Activated naive CD4-positive, alpha-beta T cell treated with Interleukin-2 at 50 U/mL for 16 hours (primary cell): ENCODE measurements around the gene FBLN1.
"Not testable (repeated sequence)": the region's sequence is repeated elsewhere in the genome, so short reads cannot be mapped to it uniquely, and the experiment has no call there.

ENCODE experiments used
- DNase-seq: peaks from one replicate; pipeline ENCODE4 v3.0.0-alpha.2; 2020

FBLN1 gene

DNA sequence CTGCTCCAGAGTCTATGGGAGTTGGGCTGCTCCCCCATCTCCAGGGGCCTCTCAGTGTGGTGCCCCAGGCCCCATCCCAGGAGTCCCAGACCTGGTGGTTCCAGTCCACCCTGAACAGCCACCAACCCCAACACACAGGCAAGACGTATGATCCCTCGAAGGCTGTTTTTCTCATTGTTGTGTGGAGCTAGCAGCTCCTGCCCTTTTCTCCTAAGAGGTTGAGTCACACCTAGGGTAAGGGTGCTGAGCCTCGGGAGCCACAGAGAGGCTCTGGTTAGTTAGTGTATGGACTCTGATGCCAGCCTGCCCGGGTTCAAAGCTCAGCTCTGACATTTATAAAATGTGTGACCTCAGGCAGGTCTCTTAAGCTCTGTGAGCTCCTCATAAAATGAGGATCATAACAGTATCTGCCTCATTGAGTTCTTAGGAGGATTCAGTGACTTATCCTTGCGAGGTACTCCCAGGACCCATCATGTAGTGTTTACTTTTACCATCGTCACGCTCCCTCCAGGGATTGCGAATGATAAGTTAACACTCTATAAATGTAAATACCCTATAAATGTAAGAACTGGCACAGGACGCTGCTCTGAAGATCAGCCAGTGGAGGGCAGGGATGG, 47.2 kb downstream of the FBLN1 start:
- DNase-seq, result no peak

DNA sequence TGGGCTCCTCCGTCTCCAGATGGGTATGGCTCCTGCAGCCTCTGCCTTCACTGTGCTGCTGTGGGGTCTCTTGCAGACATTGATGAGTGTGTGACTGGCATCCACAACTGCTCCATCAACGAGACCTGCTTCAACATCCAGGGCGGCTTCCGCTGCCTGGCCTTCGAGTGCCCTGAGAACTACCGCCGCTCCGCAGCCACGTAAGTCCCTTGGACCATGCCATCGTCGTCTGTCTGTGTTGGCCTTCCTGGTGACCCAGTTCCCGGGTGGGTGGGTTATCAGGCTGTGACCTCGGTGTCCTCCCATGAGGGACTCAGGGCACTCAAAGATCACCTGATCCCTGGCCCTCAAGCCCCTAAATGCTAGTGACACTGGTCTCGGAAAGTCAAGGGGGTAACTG, 47.7 kb downstream of the FBLN1 start:
- no peak for DNase-seq

DNA sequence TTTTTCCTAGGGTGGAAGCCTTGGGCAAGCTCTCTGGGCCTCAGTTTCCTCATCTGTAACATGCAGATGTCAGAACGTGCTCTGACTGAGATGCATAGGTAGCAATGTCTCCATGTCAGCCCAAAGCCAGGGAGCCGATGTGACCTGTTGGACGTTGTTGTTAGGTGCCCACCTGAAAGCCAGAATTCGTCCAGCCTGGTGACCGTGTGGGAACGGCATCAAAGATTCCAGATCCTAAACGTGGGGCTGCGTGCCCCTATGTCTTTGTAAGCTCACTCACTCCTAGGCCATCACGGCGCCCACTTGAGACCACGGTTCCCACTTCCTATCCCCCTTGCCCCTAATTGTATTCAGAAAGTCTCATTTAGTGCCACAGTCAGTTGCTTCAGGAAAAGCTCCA, 48.2 kb downstream of the FBLN1 start:
- DNase-seq, result no peak

DNA sequence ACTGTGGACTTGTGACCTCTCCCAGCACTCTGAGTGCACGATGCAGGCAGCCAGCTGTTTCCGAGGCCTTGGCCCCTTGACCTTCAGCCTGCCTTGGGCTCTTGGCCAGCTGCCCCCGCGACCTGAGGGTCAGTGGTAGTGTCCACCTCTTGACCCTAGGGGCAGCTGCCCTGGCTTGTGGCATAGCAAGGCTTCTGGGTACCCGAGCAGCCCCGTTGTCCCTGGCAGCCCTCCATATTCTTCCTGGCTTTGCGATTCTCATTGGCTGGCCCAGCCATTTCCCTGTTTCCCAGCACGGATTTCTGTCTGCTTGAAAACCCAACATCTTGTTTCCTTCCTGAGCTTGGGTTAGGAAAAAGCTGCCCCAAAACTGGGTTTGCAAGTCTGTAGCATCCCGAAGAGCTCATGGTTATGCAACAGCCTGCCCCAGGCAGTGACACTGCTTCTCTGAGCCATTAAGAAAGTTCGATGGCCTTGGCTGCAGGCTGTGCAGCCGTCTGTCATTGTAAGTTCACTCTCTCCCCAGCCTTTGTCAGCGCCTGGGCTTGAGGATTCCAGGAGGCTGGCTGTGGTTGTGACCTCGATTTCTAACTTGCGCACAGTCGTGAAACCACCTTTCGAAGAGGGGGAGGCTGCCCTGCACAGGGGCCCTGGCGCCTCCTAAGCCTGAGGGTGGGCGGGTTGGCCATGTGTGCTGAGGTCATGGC, 48.8 kb downstream of the FBLN1 start:
- no peak for DNase-seq

DNA sequence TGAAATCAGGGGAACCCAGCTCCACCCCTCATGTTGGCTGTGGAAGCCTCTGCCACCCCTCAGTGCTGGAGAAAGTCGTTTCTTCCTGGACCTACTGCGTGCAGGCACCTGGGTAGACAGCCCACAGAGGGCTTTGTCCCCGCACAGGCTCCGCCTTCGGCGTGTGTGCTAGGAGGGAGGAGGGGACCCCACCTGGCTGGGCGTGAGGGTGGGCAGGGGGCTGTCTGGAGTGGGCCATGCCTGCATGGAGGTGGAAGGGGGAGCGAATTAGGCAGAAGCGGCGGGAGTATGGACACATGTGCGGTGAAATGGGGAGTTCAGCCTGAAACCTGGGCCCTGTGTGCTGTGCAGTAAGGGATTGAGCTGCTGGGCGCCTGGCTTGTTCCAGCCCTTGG, 49.3 kb downstream of the FBLN1 start:
- DNase-seq, result no peak

DNA sequence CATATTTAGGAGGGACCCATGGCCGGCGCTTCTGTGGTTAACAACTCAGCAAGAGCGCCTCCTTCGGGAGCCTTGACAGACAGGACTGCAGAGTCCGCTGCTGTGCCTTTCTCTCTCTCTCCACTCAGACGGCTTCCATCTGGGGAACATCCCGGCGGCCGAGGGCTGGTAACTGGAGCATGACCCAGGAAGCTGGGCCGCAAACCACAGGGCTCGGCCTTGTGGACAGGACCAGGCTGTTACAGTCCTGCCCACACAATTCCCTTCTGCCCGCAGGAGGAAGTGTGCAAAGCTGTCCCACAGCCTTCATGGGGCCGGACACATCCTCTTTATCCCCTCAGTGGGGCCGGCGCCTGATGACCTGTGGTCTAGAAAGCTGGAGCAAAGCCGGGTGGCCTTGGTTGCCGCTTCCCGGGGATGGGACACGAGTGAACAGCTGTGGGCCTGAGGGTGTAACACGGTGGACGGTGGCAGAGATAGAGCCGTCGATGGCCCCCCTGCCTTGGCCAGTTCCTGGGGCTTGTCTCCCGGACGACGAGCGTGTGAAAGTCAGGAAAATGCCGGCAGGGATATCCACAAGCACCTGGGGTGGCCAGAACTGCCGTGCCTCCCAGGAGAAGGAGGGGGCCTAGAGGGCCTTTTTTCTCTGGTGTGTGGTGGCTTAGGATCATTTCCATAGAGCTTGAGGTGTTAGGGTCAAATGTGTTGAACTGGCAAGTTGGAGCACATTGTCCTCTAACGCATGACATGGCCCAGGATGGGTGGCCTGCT, 50.1 kb downstream of the FBLN1 start:
- no peak for DNase-seq

DNA sequence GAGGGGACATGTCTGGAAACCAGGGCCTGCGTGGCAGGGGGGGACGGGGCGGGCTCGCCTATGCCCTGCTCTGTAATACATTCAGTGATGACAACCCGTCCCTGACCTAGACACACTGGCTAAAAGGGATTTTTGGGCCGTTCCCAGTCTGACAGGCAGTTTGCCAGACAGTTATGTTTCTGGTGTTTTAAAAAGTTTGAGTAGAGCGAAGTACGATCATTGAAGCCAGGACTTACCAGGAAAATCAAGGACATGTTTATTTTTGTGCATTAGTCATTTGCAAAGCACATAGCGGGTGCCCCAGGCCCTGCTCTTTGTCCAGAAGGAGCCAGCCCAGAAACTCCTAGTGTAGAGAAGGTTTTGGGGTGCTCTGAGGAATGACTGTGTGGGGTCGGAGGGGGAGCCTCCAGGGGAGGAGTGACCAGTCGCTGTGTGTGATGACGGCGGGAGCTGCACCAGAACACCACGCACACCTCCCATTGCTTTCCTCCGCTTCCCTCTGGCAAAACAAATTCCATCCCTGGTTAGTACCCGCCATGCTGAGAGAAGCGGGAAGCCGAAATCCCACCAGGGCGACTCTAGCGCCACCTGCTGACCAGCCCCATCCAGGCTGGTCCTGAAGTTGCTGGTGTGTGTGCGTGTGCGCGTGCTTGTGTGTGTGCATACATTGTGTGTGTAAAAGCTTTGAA, 50.8 kb downstream of the FBLN1 start:
- DNase-seq, result peak; percentile 32

DNA sequence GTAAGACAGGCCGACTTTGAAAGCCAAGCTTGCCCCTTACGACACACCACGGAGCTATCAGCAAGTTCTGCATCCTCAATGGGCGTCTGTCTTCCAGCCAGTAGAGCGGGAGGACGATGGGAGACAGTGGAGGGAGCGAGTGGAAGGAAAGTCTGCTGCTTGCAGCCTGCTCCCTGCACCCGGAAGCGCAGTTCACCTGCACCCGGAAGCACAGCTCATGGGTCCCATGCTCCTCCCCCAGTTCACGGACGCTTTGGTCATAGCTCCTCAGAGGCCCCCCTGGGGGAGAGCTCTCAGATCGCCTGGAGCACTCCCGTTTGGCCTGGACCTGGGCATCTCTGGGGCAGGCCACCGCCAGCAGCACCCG, 51.3 kb downstream of the FBLN1 start:
- DNase-seq, result no peak

DNA sequence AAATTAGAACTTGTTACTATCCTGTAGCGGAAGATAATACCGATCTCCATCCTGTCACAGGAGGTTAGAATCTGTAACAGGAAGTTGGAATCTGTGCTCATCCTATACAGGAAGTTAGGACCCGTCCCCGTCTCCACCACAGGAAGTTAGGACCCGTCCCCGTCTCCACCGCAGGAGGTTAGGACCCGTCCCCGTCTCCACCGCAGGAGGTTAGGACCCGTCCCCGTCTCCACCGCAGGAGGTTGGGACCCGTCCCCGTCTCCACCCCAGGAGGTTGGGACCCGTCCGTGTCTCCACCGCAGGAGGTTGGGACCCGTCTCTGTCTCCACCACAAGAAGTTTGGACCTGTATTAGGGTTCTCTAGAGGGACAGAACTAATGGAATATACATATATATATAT, 52.2 kb downstream of the FBLN1 start:
- DNase-seq, result no peak

DNA sequence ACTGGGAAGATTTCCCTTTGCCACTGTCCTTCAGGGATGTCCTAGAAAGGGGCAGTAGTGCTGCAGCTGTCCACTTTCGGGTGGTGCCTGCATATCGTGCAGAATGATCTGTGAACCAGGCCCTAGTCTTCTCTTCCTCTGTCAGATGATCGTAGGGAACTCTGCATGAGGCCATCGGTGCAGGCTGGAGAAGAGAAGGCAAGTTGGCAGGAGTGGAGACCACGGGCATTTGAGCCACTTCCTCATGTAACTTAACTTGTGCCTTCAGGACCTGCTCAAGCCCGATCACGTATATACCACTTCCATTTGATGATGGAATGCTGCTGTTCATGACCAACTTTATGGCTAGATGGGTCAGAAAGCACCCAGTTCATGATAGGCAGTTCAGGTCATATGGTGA, 55.2 kb downstream of the FBLN1 start:
- not testable (repeated sequence) for DNase-seq

DNA sequence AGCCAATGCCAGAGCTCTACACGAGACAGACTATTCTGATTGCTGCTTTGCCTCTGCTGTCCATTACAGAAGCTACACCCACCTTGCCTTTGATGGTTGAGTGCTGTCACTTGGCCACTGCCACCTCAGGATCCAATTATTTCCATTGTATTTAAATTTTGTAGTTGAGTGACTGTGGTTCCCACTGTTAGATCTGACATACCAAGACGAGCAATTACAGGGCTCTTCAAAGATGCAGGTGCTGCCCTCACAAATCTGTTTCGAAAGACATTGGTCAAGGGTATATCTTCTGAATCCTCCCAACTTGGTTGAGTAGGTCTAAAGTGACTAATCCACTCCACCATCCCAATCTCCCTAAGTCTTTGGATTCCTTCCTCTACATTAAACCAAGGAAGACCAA, 57.4 kb downstream of the FBLN1 start:
- not testable (repeated sequence) for DNase-seq

DNA sequence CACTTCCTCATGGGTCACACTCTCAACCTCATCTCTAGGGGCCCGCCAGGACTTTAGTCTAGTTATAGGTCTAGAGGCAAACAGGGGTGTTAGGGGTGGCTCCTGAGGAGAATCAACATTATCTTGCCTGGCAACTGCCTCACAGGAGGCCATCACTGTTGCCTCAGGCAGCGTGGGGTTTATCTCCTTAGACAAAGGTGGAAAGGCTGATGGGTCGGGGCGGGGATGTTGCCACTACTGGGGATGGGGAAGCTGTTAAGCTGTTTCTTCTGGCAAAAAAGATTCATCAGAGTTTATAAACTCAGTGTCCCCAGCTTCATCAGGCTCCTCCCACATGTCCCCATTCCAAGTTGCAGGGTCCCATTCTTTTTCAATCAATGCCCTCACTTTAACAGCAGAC, 58.1 kb downstream of the FBLN1 start:
- DNase-seq, result not testable (repeated sequence)

DNA sequence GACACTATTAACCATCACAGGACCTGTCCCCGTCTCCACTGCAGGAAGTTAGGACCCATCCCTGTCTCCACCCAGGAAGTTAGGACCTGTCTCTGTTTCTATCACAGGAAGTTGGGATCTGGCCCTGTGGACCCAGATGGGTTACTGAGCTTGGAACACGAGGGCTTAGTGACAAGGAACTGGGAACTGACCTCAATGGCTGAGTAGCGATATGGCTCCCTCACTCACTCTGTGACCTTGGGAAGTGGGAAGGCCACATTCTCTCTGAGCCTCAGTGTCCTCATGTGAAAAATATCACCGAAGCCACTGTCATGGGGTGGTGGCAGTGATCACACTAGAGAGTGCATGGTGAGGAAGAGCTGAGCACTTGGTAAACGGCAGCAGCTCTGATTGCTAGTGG, 59.4 kb downstream of the FBLN1 start:
- DNase-seq, result no peak

DNA sequence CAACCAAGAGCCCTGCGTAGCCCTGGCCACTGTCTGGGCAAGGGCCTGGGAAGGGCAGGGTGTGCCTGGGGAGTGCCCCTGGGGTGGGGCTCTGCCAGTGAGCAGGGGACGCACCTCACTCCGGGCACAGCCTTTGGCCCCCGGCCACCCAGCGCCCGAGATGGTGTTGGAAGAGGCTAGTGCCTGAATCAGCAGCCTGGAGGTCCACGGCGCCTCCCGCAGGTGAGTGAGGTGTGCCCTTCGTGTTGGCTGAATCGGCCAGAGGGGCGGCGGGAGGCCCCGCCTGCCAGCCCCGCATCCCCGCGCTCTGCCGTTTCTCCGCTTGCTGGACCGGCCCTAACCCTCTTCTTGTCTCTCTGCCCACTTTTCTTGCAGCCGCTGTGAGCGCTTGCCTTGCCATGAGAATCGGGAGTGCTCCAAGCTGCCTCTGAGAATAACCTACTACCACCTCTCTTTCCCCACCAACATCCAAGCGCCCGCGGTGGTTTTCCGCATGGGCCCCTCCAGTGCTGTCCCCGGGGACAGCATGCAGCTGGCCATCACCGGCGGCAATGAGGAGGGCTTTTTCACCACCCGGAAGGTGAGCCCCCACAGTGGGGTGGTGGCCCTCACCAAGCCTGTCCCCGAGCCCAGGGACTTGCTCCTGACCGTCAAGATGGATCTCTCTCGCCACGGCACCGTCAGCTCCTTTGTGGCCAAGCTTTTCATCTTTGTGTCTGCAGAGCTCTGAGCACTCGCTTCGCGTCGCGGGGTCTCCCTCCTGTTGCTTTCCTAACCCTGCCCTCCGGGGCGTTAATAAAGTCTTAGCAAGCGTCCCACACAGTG, 60.1 kb downstream of the FBLN1 start:
- no peak for DNase-seq

DNA sequence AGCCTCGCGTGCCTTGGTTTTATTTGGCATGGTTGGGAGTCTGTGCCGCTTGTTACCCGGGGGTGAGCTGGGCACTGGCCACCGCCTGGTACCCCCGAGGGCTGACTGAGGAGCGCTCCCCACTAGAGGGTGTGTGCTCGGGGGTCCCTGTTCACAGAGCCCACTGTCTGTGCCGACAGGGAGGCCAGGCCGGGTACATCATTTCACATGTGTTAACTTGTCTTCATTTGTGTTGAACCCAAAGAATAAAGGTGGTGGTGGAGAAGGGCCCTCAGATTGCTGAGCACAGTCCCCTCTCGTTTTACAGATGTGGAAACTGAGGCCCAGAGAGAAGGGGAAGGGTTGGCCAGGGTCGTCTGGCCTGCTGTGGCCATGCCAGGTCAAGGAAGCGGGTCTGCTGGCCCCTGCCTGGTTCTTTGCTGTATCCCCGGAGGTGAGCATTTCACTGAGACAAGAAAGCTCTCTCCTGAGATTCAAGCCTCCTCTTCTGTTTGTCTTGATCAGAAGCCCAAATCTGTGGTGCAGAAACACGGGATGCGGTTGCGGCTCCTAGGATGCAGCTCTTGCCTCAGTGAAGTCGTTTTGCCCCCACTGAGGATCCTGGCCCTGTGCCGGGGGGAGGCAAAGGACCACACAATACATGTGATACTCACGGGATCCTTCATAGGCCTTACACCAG, 60.8 kb downstream of the FBLN1 start:
- no peak for DNase-seq

DNA sequence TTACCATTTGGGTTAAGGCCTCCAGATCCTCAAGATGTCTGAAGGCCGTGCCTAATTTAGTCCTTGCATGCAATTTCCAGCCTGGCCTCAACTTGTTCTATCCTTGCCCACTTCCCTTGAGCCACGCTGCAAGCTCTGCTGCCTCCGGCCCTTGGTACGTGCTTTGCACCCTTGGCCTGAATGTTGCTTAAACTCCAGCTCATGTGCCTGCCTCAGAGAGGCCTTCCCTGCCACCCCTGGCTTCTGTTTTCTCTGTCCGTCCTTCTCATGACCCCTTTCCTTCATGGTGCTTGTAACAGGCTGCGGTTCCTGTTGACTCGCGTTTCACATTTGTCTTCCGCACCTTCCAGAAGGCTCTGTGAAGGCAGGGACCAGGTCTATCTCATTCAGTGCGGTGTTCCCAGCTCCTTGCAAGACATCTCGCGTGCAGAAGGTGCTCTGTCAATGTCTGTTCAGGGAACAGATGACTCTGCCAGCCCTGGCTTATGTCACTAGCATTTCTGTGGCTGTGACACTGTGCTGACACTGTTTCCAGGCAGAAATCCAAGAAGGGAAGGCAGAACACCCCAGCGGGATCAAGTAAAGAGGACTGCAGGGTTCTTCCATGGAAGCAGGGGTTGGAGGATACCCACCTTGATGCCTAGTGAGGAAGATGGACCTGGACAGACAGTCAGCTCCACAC, 61.8 kb downstream of the FBLN1 start:
- no peak for DNase-seq

DNA sequence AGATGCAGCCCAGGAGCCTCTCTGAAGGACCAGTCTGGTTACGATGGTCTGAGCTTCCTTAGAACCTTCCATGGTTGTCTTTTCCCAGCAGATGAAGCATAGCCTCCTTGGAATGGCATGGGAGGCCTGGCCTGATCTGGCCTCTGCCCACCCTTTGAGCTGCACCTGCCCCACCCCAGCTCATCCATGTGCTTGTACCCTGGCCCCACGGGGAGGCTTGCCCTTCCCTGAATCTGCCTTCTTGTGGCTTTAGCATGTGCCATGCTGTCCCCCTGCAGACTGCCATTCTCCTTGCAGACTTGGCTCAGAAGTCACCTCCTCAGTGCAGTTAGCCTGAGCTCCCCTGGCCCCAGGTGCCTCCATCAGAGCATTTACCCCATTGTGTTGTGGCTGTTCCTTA, 62.5 kb downstream of the FBLN1 start:
- DNase-seq, result no peak

DNA sequence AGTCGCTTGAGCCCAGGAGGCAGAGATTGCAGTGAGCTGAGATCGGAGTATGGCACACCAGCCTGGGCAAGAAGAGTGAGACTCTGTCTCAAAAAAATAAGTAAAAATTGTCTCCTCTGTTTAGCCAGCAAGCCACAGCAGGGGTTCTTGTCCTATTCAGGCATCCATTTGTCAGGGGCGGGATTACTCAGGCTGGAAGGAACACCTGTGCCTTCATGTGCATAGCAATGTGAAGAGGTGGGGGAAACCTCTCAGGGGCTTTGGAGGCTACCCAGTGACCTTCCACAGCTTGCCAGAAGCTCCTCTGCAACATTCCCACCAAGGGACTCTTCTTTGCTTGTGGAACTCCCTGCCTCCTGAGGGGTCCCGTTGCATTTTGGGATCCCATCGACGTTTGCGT, 63.3 kb downstream of the FBLN1 start:
- DNase-seq, result no peak

DNA sequence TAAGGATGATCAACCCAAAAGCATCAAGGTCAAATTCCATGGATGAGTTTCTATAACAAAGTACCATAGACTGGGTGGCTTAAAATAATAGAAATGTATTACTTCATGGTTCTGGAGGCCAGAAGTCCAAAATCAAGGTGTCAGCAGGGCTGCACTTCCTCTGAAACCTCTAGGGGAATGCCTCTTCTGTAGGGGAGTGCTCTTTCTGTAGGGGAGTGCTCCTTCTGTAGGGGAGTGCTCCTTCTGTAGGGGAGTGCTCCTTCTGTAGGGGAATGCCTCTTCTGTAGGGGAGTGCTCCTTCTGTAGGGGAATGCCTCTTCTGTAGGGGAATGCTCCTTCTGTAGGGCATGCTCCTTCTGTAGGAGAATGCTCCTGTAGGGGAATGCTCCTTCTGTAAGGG, 65.5 kb downstream of the FBLN1 start:
- no peak for DNase-seq

DNA sequence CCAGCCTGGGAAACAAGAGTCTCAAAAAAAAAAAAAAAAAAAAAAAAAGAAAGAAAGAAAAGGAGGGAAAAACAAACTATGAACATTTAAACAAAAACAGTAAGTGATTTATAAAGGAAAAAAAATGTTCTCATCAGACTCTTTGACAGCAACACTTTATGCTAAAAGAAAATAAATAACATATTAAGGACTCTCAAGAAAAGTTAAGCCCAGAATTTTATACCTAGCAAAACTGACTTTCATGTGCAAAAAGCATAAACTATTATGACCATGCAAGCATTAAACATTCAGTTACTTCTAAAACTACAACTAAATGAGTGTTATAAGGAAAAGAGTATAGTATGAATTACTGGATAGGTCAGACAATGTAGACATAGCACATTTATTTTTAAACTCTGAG, 68.4 kb downstream of the FBLN1 start:
- no peak for DNase-seq

DNA sequence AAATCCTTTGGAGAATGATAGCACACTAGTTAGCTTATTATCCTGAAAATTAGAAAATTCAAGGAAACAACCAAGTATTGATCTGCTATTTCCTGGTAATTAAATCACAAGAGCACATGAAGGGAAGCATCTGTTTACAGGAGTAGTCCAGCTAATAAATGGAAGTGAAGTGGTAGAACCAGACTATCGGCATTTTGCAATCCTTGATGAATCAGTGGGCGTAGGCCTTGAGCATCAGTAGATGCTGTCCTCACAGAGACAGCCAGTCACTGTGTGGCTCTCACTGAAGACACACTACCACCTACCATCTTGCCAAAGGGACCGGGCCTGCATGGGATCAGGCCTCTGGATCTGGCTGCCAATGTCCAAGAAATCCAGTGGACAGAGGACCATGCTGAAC, 69.8 kb downstream of the FBLN1 start:
- no peak for DNase-seq
